NK-92 treated with Interleukin-12 subunit alpha and Interleukin-12 subunit beta, amount 100 ng/mL, for 24 hours (cell line): ENCODE data around the gene PARD3B.

ENCODE experiments used
- DNase-seq: peaks from one replicate; lab custom pipeline; 2025; lab: John Stamatoyannopoulos, UW

Gene PARD3B

DNA sequence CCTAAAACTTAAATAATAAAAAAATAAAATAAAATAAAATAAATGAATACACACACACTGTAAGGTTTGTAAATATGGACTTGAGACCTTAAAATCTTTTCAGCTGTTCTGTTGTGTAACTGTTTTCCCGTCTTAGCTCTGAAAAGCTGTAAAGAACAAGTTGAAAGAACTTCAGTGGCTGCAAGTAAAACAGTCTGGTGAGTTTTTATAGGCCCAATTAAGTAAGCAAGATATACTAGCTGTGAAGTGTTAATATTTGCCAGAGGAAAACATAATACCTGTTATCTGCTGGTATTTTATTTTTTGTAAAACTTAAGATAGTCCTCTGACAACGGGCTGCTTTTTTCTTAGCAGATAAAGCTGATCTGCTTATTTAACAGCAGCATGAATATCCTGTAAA is 960.1 kb downstream of the PARD3B start:
- DNase-seq: no peak

DNA sequence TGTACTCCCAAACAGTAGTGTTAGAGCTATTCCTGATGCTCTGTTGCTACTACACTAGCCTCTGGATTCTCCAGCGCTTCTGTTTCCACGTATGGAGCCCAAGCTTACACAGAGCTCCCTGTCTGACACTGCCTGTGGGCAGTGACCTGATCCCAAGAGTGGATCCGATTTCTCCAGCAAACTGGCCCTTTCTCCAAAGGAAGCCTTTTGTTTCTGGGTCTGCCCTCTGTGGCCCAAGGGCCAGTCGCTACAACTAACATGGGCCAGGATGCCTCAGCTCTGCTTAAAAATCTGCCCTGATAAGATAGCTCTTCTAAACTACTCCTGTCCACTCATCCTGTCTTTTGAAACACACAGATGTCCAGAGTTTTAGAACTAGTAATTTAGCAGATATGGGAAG is 964.4 kb downstream of the PARD3B start:
- no peak for DNase-seq

DNA sequence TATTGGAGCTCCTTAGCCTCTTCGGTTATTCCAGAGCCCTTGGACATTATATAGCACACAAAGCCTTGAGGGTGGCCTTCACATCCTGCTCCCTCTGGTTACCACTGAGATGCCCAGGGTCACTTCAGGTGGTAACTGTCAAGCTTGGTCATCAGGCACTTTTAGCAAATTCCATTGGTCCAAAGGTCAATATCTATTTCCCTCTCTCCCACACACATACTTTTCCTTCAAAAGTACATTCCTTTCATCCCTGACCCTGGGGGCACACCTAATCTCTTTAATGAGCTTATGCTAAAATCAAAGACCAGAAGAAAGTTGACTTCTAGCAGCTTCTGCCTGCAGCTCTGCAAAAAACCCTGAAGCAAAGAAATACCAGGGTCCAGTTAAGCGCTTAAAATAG is 965.1 kb downstream of the PARD3B start:
- DNase-seq: no peak

DNA sequence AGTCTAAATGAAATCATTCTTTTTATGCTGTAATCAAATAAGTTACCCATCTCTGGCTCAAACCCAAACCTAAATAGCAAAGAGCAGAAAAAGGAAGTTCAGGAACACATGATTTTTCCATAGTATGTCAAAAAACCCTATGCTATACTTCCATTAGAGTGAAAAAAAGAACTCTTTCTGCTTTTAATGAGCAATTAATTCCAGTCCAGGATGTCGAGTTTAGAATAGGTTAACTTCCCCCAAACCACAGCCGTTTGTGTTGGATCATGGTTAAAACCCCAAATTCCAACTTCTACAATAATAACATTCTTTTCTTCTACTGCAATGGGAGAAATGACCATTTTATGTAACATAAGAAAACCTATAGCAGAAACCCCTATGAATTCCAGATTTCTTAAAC is 965.9 kb downstream of the PARD3B start:
- no peak for DNase-seq

DNA sequence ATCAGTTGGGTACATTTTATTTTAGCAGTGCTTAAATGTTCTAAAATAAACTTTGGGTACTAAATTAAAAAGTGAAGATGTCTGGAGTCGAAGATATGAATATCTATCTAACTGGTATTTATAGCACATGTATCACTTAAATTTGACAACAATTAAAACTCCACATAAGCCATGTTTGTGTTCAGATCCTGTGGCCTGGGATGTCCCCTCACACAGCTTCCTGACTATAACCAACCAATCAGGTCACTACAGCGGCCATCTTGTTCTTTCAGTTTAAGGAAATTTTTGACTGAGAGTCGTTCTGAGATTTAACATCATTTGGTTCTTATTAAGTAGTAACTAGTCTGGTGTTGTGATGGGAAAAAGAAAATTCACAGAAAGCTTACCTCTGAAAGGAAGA is 966.4 kb downstream of the PARD3B start:
- no peak for DNase-seq

DNA sequence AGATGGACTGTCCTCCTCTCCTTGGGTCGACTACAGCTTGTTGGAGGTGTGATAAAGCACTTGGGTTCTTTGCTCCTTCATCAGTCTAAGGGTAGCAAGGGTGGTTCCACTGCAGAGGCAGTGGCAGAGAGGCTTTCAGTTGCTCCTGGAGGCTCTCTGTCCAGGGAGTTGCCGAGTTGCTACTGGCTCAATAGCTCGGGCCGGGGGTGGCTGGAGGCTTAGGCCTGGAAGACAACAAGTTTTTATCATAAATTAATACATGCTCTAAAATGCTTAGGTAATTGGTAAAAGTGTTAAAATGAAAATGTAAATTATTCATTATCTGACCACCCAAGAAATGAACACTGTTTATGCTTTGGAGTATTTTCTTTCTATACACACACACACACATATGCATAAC is 975.0 kb downstream of the PARD3B start:
- no peak for DNase-seq

DNA sequence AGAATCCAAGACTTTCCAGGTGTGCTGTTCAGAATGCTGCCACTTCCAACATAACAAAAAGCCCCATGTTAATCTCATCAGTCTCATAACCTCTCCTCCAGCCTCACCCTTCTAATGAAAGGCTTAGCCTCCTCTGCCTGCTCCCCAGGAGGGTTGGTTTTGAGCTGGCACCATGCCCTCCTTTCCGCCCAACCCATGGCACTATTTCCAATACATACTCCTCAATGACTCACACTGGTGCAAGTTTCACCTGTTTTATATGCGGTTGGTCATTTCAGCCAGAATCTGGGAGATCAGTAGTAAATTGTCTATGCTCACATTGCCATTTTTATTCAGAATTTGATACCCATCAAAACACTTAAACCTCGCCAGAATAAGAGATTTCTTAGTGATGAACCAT is 979.4 kb downstream of the PARD3B start:
- no peak for DNase-seq

DNA sequence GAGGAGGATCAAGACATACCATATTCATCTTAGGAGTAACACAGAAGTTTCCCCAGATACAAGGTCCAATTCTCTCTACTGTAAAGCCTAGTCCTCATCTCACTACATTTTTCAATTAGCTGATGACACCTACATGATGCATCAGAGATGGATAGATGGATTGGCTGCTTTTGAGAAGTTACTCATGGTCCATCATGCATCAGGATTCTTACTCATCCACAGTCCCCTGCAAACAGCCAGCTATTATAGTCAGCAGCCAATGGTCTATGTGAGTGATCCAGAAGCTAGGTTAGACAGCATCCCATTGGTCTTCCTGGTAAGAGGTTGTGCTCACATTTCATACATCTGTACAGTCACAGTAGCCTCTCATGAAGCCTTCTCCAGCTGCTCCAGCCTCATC is 982.5 kb downstream of the PARD3B start:
- no peak for DNase-seq

DNA sequence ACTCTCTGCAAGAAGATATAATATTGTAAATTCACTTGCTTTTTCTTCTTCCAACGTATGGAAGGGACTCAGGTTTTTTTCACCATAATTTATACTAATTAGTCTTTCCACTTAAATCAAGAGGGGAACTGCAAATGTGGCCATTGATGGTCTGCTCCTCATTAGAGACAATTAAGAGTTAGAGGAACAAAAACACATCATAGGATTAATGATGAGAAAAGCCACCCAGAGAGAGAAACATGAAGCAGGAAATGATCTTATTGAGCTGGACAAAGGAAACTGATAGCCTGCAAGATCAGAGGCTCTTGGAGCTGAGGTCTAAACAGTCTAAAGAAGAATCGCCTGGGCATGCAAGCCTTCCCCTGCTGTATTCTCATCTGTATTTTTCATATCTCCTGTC is 985.8 kb downstream of the PARD3B start:
- no peak for DNase-seq

DNA sequence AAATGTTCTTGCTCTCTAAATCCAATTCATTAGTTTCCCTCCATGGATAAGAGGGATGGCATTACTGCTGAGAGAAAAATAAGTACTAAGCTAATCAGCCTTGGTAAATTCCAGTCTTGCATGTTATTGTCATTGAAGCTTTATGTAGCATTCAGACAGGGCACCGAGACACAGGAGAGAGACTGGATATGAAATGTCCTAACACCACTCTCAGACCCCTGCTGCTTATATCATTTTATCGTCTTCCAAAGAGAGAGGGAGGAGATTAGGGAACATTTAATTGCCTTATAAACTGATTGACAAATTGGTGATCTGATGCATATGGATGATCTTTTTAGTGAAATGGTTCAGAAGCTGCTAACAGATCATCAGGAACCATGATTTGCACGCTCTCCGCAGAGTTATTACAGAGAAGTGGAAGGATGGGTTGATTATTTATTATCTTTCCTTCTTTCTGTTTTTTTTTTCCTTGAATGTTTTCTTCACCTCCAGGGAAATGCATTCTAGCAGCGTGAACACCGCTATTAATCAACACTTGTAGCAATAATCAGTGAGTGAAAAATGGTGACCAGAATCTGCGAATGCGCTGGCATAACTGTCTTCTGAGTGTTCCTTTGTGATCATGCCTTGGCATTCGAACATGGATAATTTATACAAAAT is 986.3 kb downstream of the PARD3B start:
- no peak for DNase-seq

DNA sequence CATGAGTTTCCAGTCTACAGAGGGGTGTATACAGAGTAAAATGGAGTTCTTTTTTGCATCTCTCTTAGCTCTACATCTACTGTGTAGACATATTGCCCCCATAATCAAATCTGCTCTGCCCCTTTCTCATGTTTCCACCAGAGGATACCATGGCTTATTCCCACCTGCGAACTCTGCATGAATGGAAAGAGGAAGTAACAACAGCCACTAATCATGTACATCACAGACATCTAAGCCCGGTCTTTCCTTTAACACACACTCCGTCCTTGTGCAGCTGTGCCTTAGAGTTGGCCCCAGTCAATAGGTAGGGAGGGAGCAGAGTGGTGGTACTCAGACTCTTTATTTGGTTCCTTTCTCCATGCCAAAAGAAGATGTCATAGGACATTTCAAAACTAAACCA is 989.7 kb downstream of the PARD3B start:
- no peak for DNase-seq

DNA sequence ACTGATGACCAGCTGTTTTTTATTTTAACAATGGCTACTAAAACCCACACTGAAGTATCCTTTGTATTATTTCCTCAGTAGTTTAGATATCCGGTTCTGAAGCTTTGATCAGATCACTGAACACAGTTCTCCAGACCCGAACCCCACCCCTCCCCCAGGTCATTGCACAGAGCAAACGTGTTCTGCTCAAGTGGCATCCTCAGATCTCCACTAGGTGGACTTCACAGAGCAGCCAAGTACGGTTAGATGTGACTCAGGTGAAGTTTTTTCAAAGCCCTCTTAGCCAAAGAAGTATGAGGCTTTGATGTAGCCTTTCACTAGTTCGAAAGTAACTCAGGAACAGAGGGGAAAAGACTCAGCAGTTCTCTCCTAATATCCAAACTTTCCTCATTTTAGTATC is 994.3 kb downstream of the PARD3B start:
- DNase-seq: no peak

DNA sequence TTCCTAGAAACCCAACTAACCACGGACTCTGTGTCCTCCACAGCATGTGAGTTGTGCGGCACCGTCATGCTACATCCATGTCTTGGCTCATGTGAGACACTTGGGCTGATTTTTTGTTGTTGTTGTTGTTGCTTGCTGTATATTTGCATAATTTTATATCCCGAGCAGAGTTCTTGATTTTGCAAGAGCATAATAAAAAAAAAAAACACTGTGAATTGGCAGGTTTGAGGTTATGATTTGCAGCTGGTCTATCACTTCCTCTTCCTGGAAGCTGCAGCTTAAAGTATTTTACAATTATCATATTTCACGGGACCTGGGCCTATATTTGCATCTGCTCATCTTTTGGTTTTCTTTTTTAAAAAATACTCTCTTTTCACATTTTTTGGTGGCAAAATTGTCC is 994.8 kb downstream of the PARD3B start:
- DNase-seq: no peak

DNA sequence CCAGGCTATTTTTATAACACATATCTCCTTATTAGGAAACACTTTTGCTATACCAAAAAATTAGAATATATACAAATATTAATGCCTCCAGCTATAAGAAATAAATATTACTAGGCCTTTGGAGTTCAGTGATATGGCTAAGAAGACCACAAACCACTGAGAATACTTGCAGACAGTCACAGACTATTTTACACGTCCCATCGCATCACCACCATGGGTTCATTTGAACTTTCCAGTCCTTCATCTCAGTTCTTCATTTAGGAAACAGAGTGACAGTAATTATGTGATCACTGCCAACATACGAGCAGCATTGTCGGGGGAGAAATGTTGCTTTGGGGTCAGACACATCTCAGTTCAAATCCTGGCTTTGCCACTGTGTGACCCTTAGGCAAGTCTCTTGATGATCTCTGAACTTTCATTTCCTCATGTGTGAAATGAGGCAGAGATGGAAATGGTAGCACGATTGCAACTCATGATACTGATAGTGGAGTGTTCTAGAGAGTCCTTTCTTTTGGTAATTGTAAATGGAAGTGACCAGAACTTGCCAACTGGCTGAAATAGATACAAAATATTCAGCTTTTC is 998.1 kb downstream of the PARD3B start:
- DNase-seq: no peak

DNA sequence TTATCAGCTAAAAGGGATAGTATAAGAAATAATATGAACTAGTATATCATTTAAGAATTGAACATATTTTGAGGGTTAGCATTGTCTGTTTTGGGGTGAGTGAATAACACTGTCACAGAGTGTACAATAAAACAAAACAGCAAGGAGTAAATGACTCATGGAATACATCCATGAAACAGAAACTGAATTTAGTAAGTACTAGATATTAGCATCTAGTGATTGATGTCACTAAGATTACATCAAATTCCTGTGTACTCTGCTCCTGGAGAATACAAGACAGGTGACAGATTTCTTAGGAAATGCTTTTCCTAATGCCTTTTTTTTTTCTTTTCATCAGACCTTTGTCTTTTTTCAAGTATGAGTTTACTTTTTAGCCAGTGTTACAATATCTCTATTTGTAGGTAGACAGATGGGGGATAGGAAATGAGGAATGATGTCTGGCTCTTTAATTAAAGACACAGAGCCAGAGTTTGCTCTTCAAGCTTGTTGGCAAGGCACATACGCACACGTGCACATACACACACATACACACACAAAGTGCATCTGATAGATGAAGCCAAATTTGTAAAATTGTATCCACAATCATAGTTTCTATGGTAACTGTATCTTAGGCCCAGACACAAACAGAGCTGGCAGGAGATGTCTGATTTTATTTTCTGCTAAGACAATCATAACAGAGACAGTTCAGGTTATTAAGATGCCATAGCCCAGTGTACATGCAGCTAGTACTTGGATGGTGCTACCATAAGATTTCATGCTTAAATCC is 998.8 kb downstream of the PARD3B start:
- no peak for DNase-seq

DNA sequence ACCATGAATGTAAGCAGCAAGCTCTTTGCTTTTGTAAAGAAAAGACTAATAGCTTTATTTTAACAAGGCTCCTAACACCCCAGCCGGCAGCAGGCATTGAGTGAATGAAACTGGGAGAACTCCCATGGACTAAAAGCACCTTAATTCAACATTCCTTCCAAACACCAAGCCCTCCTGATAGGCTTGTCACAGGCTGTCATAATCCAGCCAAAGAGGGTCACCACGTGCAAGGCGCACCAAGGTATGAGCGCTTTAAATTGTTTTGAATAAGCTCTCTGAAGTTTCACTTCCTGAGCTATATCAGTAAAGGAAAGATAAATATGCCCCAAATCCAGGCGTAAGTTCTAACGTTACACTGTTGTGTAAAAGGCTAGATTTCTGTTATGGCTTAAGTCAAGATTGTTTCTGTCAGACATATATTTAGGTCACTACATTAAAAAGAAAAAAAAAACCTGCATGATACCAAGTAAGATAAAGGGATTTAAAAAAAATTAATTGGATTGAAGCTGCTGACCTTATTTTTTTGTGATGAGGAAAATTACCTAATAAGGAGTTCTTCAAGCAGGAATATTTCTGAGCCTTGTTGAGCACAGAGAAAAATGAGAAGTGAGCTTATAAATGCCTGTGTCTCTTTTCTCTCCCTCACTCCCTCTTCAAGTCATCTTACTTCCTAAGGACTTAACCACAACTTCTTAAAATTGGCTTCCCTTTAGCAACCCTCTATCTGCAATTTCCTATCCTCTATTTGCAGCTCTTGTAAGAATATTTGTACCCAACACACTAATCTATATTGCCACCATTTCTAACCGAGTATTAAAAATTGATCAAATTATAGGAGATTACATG is 1000.9 kb downstream of the PARD3B start:
- DNase-seq: no peak

DNA sequence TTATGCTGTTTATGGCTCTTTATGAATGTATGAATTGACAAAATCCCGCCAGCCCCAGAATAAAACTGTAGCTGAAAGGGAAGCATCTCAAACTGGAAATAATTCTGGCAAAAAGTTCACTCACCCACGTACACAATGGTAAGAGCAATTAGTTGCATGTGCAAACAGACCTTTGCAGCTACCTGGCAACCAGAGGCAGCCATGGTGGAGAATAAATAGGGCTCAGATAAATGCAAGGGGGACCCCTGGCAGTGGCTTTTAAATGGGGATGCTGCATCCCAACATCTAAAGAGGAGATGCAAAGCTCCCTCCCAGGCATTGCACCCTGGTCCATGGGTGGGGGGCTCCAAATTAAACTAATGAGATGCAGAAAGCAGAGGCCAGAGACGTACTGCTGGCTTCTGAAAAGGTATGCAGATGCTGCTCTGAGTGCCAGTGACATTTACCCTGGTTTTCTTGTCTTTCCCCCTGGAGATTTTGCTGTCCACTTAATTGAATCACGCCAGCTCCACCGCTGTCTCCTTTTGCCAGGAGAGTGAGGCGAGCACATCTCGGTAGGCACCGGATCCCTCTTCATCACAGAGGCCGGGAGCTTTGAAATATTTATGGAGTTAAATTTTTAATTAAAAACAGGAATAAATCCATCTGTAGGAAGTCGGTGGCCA is 1010.4 kb downstream of the PARD3B start:
- no peak for DNase-seq

DNA sequence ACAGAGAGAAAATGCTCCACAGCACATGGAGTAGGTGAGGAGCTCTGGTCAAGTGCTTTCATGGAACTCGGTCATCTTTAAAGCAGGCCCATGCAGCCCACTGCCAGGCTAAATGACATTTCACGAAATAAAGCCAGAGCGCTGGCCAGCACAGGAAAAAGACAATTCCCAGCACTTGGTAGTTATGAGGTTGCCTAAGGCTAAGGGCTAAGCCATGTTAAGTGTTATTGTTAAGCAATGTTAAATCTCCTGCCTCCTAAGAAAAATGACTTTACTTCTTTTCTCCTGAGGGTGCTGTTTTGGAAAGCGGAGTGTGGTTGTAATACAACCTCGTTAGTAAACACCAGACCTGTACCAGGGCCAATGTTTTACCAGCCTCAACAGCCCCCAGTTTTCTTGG is 1011.1 kb downstream of the PARD3B start:
- DNase-seq: no peak

DNA sequence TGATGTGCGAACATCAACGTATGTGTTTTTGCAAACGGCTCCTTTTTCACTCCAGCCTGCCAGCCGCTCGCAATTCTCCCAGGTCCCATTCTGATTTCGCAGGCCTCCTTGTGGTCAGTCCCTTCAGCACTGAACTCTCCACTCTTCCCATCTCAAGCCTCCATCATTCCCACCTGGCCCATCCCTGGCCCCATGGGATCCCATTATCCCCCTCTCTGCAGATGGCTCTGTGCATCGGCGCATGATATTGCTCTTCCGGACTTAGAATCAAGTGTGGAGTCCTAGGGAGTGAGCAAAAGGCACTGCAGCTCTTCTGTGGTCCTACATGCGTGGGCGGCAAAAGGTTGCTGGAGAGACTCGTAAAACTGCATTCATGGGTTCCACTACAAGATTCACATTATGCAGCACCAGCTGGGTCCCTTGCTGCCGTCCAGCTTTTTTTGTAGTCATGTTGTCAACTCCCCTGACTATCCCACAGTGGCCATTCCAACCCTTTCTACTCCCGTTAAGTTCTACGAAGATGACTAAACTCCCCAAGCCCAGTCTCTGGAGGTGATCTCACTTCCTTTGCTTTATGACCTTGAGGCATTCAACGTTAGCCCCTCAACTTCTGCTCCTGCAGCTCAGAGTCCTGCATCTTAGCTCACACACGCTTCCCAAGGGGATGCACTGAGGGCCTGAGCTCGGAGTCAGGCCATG is 1011.7 kb downstream of the PARD3B start:
- no peak for DNase-seq

DNA sequence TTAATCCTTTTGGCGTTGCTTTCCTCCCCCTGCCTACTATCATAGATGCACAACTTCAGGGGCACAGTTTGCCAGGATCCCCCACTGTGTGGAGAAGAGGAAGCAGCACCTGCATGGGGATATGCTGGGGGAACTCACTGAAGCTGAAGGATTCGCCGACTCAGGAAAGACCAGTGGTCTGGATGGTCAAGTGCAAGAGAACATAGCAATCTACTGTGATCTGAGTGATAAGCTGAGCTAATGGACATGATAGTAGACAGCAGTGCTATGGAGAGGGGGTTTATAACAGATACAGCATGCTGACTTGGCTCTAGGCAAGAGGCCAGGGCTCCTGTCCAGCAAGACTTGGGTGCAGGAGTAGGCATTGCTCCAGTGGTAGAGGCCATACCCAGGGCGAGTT is 1012.6 kb downstream of the PARD3B start:
- no peak for DNase-seq

DNA sequence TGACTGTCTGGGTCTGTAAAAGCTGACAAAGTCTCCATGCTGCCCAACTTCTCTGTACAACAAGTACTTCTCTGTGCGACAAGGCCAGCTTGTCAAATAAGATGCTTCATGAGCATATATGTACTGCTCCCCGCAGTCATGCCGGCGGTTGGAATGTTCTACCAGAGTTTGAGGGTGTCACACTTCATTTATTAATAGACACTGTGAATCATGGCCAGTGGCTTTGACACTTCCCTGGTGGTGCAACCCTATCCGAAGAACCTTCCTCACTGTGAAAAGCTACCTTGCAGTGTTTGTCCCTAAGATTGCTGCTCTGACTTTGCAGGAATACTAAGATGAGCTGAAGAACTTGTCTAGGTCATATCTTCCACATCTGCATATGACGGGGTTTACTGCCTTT is 1016.2 kb downstream of the PARD3B start:
- no peak for DNase-seq

DNA sequence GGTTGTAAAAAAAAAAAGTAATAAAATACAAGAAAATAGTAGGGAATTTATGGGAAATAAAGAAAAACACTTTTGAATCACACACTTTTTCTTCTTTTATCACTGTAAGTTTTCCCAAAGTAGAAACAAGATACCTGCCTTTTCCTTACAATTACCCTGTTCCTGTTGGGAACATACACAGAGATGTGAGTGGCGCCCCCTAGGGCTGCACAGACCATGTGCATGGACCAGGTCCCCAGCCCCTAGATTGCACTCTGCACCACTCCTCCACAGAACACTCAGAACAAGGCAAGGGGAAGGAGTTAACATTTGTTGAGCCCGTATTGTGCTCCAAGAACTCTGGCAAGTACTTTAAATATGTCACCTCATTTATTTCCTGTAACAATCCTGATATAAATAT is 1018.4 kb downstream of the PARD3B start:
- no peak for DNase-seq
